Fibroblast of the aortic adventitia (primary cell): ENCODE results near the gene KRT85. TPM values are rescaled to one million over a fixed set of nuclear protein-coding genes. Genes with fewer than 3 reads are reported as not detected.
"Not testable (repeated sequence)": the region's sequence is repeated elsewhere in the genome, so short reads cannot be mapped to it uniquely, and the experiment has no call there.

Experiments used
- DNase-seq: peaks from one replicate; pipeline ENCODE4 v3.0.0-alpha.2; 2010; ENCODE audit warnings: low read depth
- H3K4me3 ChIP-seq: 2 replicates; pipeline ENCODE4 v1.5.1; 2011; ENCODE audit warnings: low read depth, mild to moderate bottlenecking, control low read depth, low read length, moderate library complexity
- CTCF ChIP-seq: IDR thresholded peaks from 2 replicates; pipeline ENCODE4 v1.5.1; 2011; ENCODE audit warnings: mild to moderate bottlenecking, low read length, control low read depth, inconsistent platforms; ENCODE audit not compliant: insufficient read depth
- total RNA-seq: library from RNA; depleted of rRNA; stranded (reverse); fragments of >200 nt; gene quantifications from 2 replicates; pipeline ENCODE4 v1.2.3, GENCODE V29; 2012; ENCODE audit warnings: low replicate concordance

KRT85 gene
- total RNA-seq, 1 donor = not detected

- H3K4me3 ChIP-seq = no peak overlapping the region
- no peak for DNase-seq
- no peak for TF ChIP-seq CTCF
Measured at GRCh38 chr12:52316290-52316689, 51.0 kb downstream of the KRT85 start.

GRCh38 chr12:52315721-52316120, 51.6 kb downstream of the KRT85 start:
- not testable (repeated sequence) for DNase-seq, H3K4me3 ChIP-seq
- peak; percentile 18 for TF ChIP-seq CTCF

GRCh38 chr12:52314511-52314910, 52.8 kb downstream of the KRT85 start:
- no peak for DNase-seq
- TF ChIP-seq CTCF = no peak
- no peak overlapping the region for H3K4me3 ChIP-seq

- DNase-seq = no peak
- no peak for TF ChIP-seq CTCF
- no peak overlapping the region for H3K4me3 ChIP-seq
Measured at GRCh38 chr12:52313926-52314325, 53.4 kb downstream of the KRT85 start.

- H3K4me3 ChIP-seq = no peak overlapping the region
- TF ChIP-seq CTCF = no peak
- no peak for DNase-seq
Measured at GRCh38 chr12:52313461-52313860, 53.8 kb downstream of the KRT85 start.

- DNase-seq = no peak
- no peak overlapping the region for H3K4me3 ChIP-seq
- TF ChIP-seq CTCF = no peak
Measured at GRCh38 chr12:52312086-52312485, 55.2 kb downstream of the KRT85 start.

GRCh38 chr12:52311285-52311648, 56.0 kb downstream of the KRT85 start:
- no peak for TF ChIP-seq CTCF
- peak; percentile 52 for DNase-seq
- H3K4me3 ChIP-seq = no peak overlapping the region
